Smooth muscle cell (in vitro differentiated cells): ENCODE data around the gene FASLG. TPM values are rescaled to one million over a fixed set of nuclear protein-coding genes. Genes with fewer than 3 reads are reported as not detected.

Experiments
- DNase-seq: peaks from one replicate; lab custom pipeline; 2025; ENCODE audit not compliant: unreplicated experiment; lab: John Stamatoyannopoulos, UW
- H2AFZ ChIP-seq: fragments of 200-600 bp; sonication (generic); 2 replicates; pipeline ENCODE4 v1.6.0; 2016; ENCODE audit warnings: antibody characterized with exemption, low read depth, mild to moderate bottlenecking
- H3F3A ChIP-seq: fragments of 200-600 bp; sonication (generic); 2 replicates; pipeline ENCODE4 v1.6.0; 2017; ENCODE audit warnings: antibody characterized with exemption, low read depth
- H3K27ac ChIP-seq: fragments of 200-600 bp; sonication (generic); 2 replicates; pipeline ENCODE4 v1.5.1; 2016; ENCODE audit warnings: low read depth, mild to moderate bottlenecking
- H3K27me3 ChIP-seq: fragments of 200-600 bp; sonication (generic); 2 replicates; pipeline ENCODE4 v1.6.1; 2016; ENCODE audit warnings: low read depth, mild to moderate bottlenecking
- H3K36me3 ChIP-seq: fragments of 200-600 bp; sonication (generic); 2 replicates; pipeline ENCODE4 v1.5.1; 2016; ENCODE audit warnings: low read depth
- H3K4me1 ChIP-seq: fragments of 200-600 bp; sonication (generic); 2 replicates; pipeline ENCODE4 v1.5.1; 2016; ENCODE audit warnings: low read depth
- H3K4me2 ChIP-seq: fragments of 200-600 bp; sonication (generic); 2 replicates; pipeline ENCODE4 v1.6.0; 2016; ENCODE audit warnings: mild to moderate bottlenecking
- H3K4me3 ChIP-seq: fragments of 200-600 bp; sonication (generic); 2 replicates; pipeline ENCODE4 v1.5.1; 2016; ENCODE audit warnings: mild to moderate bottlenecking
- H3K79me2 ChIP-seq: fragments of 200-600 bp; sonication (generic); 2 replicates; pipeline ENCODE4 v1.6.0; 2016; ENCODE audit warnings: low read depth, mild to moderate bottlenecking
- H3K9ac ChIP-seq: fragments of 200-600 bp; sonication (generic); 2 replicates; pipeline ENCODE4 v1.6.0; 2016; ENCODE audit warnings: low read depth
- H3K9me3 ChIP-seq: fragments of 200-600 bp; sonication (generic); replicated peaks from 2 replicates; pipeline ENCODE4 v1.5.1; 2016; ENCODE audit warnings: low read depth
- H4K20me1 ChIP-seq: fragments of 200-600 bp; sonication (generic); 2 replicates; pipeline ENCODE4 v1.6.0; 2016; ENCODE audit warnings: low read depth
- WGBS: methylation state at CpG from one replicate; pipeline ENCODE4 v1.1.7; 2016; ENCODE audit warnings: low lambda C conversion rate; 5-methylcytosine and 5-hydroxymethylcytosine counted together
- polyA plus RNA-seq: library from polyadenylated mRNA; unstranded; fragments of >200 nt; fragmentation: Nextera tagmentation; extraction: Ambion mirVana; gene quantifications from 2 replicates; pipeline ENCODE4 v1.2.1, GENCODE V29; 2016
- total RNA-seq: library from RNA; depleted of rRNA; stranded (reverse); fragments of >200 nt; gene quantifications from 2 replicates; pipeline ENCODE4 v1.2.3, GENCODE V29; 2014
- TF ChIP-seq, protein P1 (sequence below): fragments of 200-600 bp; sonication (generic); IDR thresholded peaks from 2 replicates; pipeline ENCODE4 v1.5.1; 2017; ENCODE audit warnings: borderline replicate concordance, mild to moderate bottlenecking, antibody characterized with exemption; ENCODE audit not compliant: insufficient read depth, poor library complexity, severe bottlenecking

Gene FASLG
- total and polyA plus RNA-seq, 2 experiments from 2014 or later = not detected

DNA sequence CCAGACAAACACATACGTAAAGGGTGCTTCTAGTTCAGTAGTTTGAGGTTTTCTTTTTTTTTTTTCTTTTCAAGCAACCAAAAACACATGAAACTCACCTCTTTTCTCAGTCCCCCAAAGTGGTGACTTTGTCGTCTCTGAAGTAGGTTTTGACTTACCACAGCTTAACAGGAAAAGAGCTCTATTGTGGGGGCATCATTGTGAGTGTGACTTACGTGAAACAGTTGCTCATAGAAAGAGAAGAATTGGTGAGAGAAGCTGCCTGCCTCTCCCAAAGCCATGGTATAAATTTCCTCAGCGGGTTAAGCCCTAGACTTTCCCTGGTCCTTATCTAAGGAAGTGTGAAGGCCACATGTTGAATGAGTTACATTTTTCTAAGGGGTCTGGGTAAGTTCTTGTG lies 11.9 kb downstream of the FASLG start:
- Histone ChIP-seq H3K9ac (no peak overlapping the region), H3K9me3 (no peaks in the 10 kb centered on the region), H3K27ac (no peak overlapping the region), H4K20me1 (no peaks in the 10 kb centered on the region), H3F3A (no peaks in the 10 kb centered on the region), H2AFZ (no peak overlapping the region), H3K4me2 (peak overlapping the region; percentile 4), H3K4me3 (no peak overlapping the region), H3K27me3 (no peaks in the 10 kb centered on the region), H3K4me1 (no peaks in the 10 kb centered on the region), H3K36me3 (no peaks in the 10 kb centered on the region), H3K79me2 (no peaks in the 10 kb centered on the region)
- DNase-seq = no peak
- TF ChIP-seq, protein P1, sequence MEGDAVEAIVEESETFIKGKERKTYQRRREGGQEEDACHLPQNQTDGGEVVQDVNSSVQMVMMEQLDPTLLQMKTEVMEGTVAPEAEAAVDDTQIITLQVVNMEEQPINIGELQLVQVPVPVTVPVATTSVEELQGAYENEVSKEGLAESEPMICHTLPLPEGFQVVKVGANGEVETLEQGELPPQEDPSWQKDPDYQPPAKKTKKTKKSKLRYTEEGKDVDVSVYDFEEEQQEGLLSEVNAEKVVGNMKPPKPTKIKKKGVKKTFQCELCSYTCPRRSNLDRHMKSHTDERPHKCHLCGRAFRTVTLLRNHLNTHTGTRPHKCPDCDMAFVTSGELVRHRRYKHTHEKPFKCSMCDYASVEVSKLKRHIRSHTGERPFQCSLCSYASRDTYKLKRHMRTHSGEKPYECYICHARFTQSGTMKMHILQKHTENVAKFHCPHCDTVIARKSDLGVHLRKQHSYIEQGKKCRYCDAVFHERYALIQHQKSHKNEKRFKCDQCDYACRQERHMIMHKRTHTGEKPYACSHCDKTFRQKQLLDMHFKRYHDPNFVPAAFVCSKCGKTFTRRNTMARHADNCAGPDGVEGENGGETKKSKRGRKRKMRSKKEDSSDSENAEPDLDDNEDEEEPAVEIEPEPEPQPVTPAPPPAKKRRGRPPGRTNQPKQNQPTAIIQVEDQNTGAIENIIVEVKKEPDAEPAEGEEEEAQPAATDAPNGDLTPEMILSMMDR = no peak
- 33% methylated on average over 4 of the region's 4 CpGs for WGBS

DNA sequence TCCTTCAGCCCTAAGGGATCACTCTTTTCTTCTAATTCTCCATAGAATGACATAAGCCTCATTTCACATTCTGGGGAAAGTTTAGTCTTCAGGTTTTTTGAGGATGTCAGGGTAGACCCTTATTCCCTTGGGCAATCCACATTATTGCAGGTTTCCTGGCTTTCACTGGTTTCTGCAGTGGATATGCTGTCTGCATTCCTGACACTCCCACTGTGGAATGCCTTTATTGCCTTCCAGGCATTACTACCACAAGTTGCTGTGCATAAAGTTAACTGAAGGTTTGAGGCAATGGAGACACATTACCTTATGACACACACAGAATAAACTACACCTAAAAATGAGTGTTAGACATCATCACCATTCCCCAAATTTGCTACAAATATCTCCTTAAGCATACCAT lies 12.7 kb downstream of the FASLG start:
- Histone ChIP-seq H3K9ac (no peak overlapping the region), H3K36me3 (no peaks in the 10 kb centered on the region), H3K4me1 (no peaks in the 10 kb centered on the region), H3K9me3 (no peaks in the 10 kb centered on the region), H3K4me2 (peak overlapping the region; percentile 4), H4K20me1 (no peaks in the 10 kb centered on the region), H3K27ac (no peak overlapping the region), H3F3A (no peaks in the 10 kb centered on the region), H3K79me2 (no peaks in the 10 kb centered on the region), H3K4me3 (no peak overlapping the region), H3K27me3 (no peaks in the 10 kb centered on the region), H2AFZ (no peak overlapping the region)
- no peak for DNase-seq
- TF ChIP-seq, protein P1 = no peak

DNA sequence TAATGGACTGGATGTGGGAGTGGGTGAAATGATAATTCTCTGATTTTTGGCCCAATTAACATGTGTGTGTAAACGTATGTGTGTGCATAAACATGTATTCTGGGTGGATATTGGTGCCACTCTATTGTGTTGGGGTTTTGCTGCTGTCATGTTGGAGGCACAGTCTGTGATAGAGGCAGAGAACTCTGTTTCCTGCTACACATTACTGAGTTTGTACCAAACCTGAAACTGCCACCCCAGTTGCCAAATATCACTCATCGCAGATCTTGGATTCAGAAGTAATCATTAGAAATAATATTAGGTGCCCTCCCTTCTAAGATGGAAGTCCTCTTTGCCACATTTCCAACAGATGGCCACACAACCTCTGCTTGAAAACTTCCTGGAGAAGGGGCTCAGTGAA lies 13.8 kb downstream of the FASLG start:
- Histone ChIP-seq H3K4me2 (no peak overlapping the region), H2AFZ (no peak overlapping the region), H3K9me3 (no peaks in the 10 kb centered on the region), H3F3A (no peaks in the 10 kb centered on the region), H3K27me3 (no peaks in the 10 kb centered on the region), H3K79me2 (no peaks in the 10 kb centered on the region), H3K36me3 (no peaks in the 10 kb centered on the region), H3K4me1 (no peaks in the 10 kb centered on the region), H3K4me3 (no peak overlapping the region), H4K20me1 (no peaks in the 10 kb centered on the region), H3K9ac (no peak overlapping the region), H3K27ac (no peak overlapping the region)
- no peak for DNase-seq
- TF ChIP-seq, protein P1 = no peak
- 65% methylated on average over 2 of the region's 2 CpGs for WGBS

DNA sequence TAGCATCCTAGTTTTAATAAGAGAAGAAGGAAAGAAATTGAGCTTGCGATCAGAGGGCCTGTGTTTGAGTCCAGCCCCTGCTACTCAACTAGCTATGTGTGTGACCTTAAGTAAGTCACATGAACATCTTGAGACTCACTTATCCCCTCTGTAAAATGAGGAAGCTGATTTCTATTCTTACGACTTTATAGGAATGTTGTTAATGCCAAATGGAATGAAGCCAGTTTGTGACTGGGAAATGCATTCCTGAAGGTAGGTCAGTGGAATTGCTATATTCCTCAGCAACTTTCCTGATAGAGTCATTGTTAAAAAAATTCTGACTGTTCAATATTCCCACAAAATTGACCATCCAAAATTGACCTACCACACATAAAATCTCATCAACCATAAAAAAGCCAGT lies 14.9 kb downstream of the FASLG start:
- no peak overlapping the region for H2AFZ ChIP-seq
- no peaks in the 10 kb centered on the region for H3K79me2 ChIP-seq
- 64% methylated on average over 2 of the region's 2 CpGs for WGBS
- TF ChIP-seq, protein P1 = no peak
- H4K20me1 ChIP-seq = no peaks in the 10 kb centered on the region
- no peak for DNase-seq
- no peak overlapping the region for H3K4me2 ChIP-seq
- H3K36me3 ChIP-seq = no peaks in the 10 kb centered on the region
- H3K9ac ChIP-seq = no peak overlapping the region
- no peak overlapping the region for H3K27ac ChIP-seq
- H3K4me3 ChIP-seq = no peak overlapping the region
- no peaks in the 10 kb centered on the region for H3K27me3 ChIP-seq
- no peaks in the 10 kb centered on the region for H3K9me3 ChIP-seq
- H3F3A ChIP-seq = no peaks in the 10 kb centered on the region
- H3K4me1 ChIP-seq = no peaks in the 10 kb centered on the region
